HG03108 (cell line): Measurements from ENCODE around the gene GNB3.

Experiments used
- ATAC-seq: cut with Tn5 transposase; IDR thresholded peaks from one replicate; pipeline ENCODE4 v1.9.1; 2021; ENCODE audit warnings: moderate library complexity; ENCODE audit not compliant: unreplicated experiment

The GNB3 gene

GRCh38 chr12:6823182-6824084 is 17.3 kb upstream of the GNB3 start:
- ATAC-seq, result no peak

DNA sequence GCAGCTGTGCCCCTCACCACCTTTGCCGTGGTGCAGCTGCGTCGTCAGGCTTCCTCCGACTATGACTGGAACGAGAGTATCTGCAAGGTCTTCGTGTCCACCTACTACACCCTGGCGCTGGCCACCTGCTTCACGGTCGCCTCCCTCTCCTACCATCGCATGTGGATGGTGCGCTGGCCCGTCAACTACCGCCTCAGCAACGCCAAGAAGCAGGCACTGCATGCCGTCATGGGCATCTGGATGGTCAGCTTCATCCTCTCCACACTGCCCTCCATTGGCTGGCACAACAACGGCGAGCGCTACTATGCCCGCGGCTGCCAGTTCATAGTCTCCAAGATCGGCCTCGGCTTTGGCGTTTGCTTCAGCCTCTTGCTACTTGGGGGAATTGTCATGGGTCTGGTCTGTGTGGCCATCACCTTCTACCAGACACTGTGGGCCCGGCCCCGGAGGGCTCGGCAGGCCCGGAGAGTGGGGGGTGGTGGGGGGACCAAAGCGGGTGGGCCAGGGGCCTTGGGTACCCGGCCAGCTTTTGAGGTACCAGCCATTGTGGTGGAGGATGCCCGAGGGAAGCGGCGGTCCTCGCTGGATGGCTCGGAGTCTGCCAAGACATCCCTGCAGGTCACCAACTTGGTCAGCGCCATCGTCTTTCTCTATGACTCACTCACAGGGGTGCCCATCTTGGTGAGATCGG is 16.5 kb upstream of the GNB3 start:
- no peak for ATAC-seq

GRCh38 chr12:6824901-6825381 is 15.8 kb upstream of the GNB3 start:
- no peak for ATAC-seq

DNA sequence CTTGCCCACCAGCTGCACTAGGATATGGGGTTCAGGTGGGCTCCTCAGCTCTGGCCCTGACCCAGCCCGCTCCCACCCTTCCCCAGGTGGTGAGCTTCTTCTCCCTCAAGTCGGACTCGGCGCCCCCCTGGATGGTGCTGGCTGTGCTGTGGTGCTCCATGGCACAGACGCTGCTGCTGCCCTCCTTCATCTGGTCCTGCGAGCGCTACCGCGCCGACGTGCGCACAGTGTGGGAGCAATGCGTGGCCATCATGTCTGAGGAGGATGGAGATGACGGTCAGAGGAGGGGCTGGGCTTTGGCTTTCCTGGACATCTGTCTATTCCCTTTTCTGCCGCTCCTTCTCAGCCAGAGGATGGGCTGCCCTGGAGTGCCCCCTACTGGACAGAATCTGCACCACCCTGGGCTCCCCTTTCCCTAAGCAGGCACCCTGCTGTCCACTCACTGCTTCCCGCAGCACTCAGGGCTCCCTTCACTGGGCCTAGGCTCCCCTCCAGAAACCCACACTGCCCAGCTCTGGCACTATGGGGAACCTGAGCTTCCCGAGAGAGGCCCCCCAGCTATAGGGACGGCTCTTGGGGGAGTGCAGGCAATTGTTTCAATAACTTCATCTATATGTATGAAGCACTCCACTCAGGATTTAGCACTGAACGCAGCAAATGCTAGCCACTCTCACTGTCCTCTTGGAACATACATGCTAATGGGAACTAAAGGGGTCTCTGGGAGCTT is 15.2 kb upstream of the GNB3 start:
- ATAC-seq, result no peak

GRCh38 chr12:6826125-6826733 is 14.5 kb upstream of the GNB3 start:
- no peak for ATAC-seq

- no peak for ATAC-seq
Observed at GRCh38 chr12:6826734-6827436, 13.8 kb upstream of the GNB3 start.

DNA sequence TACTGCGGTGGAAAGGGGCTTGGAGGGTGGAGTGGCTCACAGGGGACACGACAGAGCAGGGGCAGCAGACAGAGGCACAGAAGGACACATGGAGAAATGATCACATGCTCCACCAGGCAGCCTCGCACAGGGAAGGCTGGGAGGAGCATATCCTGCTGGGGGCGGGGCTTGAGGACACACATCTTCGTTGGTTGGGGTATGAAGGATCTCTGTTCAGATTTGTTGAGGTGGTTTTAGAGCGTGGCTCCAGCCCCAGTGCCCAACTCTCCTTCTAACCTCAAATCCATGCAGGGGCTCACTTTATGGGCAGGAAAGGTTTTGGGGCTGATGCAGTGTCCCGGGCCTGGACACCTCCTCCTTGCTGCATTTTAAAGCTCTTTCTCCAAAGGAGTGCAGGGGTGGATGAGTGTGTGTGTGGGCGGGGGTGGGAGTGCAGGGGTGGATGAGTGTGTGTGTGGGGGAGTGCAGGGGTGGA is 13.3 kb upstream of the GNB3 start:
- no peak for ATAC-seq

GRCh38 chr12:6827982-6828780 is 12.5 kb upstream of the GNB3 start, which contains the start of gene P3H3:
Gene P3H3 (plus strand): TSS chr12:6828407. CDS start chr12:6828441, 34 bp downstream.
- no peak for ATAC-seq

DNA sequence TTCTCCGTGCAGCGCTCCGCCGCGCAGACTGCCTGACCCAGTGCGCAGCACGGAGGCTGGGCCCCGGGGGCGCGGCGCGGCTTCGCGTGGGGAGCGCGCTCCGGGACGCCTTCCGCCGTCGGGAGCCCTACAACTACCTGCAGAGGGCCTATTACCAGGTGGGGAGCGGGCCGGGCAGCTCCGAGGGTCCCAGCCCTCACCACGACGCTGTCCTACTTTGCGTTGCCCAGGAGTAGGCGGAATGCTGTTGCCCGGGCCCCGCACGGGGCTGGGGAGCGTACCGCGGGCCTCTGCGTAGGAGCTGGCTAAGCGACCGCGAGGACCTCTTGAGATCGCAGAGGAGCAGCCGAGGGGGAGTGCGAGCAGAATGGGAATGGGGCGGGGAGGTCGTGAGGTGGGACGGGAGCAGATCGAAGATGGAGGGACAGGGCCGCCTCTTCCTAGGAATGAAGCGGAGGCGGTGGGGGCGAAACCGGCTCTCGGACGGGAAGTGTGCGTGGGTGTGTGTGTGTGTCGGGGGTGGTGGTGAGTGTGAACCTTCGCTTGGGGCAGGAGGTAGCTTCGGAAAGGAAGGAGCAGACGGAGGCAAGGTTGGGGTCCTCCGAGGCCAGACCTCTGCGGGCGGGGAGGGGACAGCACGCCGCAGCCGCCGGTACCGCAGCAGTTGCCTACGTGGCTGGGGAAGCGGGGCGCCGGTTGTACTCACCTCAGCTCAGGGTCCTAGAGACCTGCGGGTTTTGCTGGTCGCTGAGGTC is 11.8 kb upstream of the GNB3 start:
- no peak for ATAC-seq

- ATAC-seq, result no peak
Observed at GRCh38 chr12:6829536-6830220, 11.0 kb upstream of the GNB3 start.

- no peak for ATAC-seq
Observed at GRCh38 chr12:6830286-6830890, 10.3 kb upstream of the GNB3 start.

- no peak for ATAC-seq
Observed at GRCh38 chr12:6830999-6831398, 9.7 kb upstream of the GNB3 start.

- ATAC-seq, result no peak
Observed at GRCh38 chr12:6831450-6831995, 9.2 kb upstream of the GNB3 start.

DNA sequence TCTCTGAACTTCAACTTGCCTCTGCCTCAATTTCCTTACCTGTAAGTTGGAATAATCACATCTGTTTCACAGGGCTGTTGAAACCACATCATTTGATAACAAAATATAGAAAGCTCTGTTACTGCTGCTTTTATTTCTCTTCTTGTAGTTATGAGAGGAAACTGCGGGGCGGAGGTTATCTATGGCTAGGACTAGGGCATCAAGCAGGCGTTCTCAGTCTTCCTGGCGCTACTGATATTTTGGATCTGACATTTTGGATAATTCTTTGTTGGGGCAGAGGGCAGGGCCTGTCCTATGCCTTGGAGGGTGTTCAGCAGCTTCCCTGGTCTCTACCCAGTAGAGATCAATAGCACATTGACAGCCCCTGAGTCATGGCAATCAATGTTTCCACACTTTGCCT is 8.6 kb upstream of the GNB3 start:
- no peak for ATAC-seq

DNA sequence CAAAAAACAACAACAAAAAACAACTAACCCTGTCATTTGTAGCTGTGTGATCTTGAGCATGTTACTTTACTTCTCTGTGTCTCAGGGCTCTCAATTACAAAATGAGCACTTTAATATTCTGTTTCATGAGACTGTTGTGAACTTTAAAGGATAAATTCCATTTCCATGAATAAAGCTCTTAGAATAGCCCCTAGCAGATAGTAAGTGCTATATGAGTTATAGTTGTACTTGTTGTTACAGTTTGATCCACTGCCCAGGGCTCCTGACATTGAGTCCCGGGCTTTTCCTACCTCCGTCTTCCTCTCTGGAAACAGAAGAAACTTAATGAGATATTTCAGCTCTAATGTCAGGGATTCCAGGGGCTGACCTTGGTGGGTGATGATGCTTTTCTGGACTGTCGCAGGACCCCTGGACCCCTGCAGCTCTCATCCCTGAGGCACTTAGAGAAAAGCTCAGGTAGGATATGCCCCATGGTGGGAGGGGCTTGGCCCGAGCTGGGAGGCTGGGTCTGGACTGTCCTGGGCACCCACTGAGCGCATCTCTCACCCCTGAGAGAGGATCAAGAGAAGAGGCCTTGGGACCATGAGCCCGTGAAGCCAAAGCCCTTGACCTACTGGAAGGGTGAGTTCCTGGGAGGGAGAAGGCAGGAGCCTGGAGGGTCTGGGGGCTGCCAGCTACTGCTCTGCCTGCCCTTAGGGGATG is 7.4 kb upstream of the GNB3 start:
- ATAC-seq, result no peak

GRCh38 chr12:6834254-6834653 is 6.5 kb upstream of the GNB3 start:
- ATAC-seq, result no peak

DNA sequence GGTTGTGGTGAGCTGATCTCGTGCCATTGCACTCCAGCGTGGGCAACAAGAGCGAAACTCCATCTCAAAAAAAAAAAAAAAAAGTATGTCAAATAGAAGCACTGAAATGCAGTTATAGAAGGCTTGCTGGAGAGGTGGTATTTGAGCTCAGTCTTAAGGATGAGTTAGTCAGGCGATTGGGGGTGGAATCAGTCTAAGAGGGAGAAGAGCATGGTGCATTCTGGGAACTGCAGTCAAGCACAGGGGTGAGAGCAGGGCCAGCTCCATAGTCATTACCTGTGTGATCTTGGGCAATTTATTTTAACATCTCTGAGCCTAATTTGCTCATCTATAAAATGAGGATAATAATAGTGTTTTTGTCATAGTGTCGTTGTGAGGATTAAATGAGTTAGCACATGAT is 5.9 kb upstream of the GNB3 start:
- no peak for ATAC-seq
